Endothelial cell (in vitro differentiated cells): Measurements from ENCODE around the gene IFIT2. TPM values are rescaled to one million over a fixed set of nuclear protein-coding genes. Genes with fewer than 3 reads are reported as not detected.

Experiments used
- DNase-seq: peaks from one replicate; pipeline ENCODE4 v3.0.0; 2021; ENCODE audit warnings: low spot score
- H3K27ac Mint-ChIP-seq: one replicate; pipeline ENCODE4 v1.8.0; 2021; ENCODE audit warnings: mixed read lengths, inconsistent platforms; ENCODE audit not compliant: unreplicated experiment
- H3K27me3 Mint-ChIP-seq: one replicate; pipeline ENCODE4 v1.8.0; 2021; ENCODE audit warnings: mild to moderate bottlenecking, moderate library complexity, mixed read lengths, inconsistent platforms; ENCODE audit not compliant: unreplicated experiment
- H3K36me3 Mint-ChIP-seq: one replicate; pipeline ENCODE4 v1.8.0; 2021; ENCODE audit warnings: mild to moderate bottlenecking, low read depth, mixed read lengths, inconsistent platforms; ENCODE audit not compliant: unreplicated experiment
- H3K4me1 Mint-ChIP-seq: one replicate; pipeline ENCODE4 v1.8.0; 2021; ENCODE audit warnings: mild to moderate bottlenecking, mixed read lengths, inconsistent platforms; ENCODE audit not compliant: unreplicated experiment
- H3K4me3 Mint-ChIP-seq: one replicate; pipeline ENCODE4 v1.8.0; 2021; ENCODE audit warnings: mild to moderate bottlenecking, mixed read lengths, inconsistent platforms; ENCODE audit not compliant: unreplicated experiment
- H3K9me3 Mint-ChIP-seq: one replicate; pipeline ENCODE4 v1.8.0; 2021; ENCODE audit warnings: mixed read lengths, inconsistent platforms; ENCODE audit not compliant: unreplicated experiment
- total RNA-seq: library from RNA; stranded (reverse); fragmentation: NEBNext Ultra II Directional; extraction: Animal tissue kit (Norgen Biotek cat#: 25700); gene quantifications from one replicate; pipeline ENCODE4 v1.2.1, GENCODE V29; 2021; ENCODE audit not compliant: unreplicated experiment
- TF ChIP-seq, protein P1 (sequence below): fragments of 200-600 bp; sonication (generic); IDR thresholded peaks from one replicate; pipeline ENCODE4 v1.5.0; 2021; ENCODE audit warnings: antibody characterized with exemption; ENCODE audit not compliant: unreplicated experiment

Gene IFIT2
- total RNA-seq, 1 donor from 2014 or later: 0.80 TPM

- Mint-ChIP-seq H3K9me3 (no peaks in the 10 kb centered on the region), H3K27ac (no peak overlapping the region), H3K36me3 (no peaks in the 10 kb centered on the region), H3K27me3 (peaks cover 5% of the 10 kb centered on the region), H3K4me1 (peaks cover 25% of the 10 kb centered on the region), H3K4me3 (no peak overlapping the region)
- no peak for DNase-seq
- TF ChIP-seq, protein P1, sequence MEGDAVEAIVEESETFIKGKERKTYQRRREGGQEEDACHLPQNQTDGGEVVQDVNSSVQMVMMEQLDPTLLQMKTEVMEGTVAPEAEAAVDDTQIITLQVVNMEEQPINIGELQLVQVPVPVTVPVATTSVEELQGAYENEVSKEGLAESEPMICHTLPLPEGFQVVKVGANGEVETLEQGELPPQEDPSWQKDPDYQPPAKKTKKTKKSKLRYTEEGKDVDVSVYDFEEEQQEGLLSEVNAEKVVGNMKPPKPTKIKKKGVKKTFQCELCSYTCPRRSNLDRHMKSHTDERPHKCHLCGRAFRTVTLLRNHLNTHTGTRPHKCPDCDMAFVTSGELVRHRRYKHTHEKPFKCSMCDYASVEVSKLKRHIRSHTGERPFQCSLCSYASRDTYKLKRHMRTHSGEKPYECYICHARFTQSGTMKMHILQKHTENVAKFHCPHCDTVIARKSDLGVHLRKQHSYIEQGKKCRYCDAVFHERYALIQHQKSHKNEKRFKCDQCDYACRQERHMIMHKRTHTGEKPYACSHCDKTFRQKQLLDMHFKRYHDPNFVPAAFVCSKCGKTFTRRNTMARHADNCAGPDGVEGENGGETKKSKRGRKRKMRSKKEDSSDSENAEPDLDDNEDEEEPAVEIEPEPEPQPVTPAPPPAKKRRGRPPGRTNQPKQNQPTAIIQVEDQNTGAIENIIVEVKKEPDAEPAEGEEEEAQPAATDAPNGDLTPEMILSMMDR: no peak
Observed at GRCh38 chr10:89302625-89303024, 779 bp downstream of the IFIT2 start.

- H3K9me3 Mint-ChIP-seq: no peaks in the 10 kb centered on the region
- H3K36me3 Mint-ChIP-seq: no peaks in the 10 kb centered on the region
- no peak for DNase-seq
- H3K27me3 Mint-ChIP-seq: peaks cover 4% of the 10 kb centered on the region
- no peak overlapping the region for H3K4me3 Mint-ChIP-seq
- peaks cover 25% of the 10 kb centered on the region for H3K4me1 Mint-ChIP-seq
- no peak overlapping the region for H3K27ac Mint-ChIP-seq
- TF ChIP-seq, protein P1: no peak
Observed at GRCh38 chr10:89303161-89303560, 1.3 kb downstream of the IFIT2 start.

DNA sequence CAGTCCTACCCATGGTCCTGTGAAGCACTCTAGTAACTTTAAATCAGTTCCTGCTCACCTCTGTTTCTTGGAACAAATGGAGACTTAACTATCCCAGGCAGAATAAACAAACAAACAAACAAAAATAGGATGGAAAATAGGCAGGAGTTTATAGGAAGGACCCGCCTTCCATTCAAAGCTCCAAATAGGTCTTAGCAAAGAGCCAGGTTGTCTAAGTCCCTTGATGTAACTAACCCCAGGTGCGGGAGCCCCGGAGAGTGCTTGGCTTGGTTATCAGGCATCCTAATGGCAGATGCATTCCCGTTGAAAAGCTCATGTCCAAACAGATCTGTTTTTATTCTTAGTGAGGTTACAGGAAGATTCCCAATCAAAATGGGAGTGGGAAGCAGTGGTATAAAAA is 2.2 kb downstream of the IFIT2 start:
- H3K4me3 Mint-ChIP-seq: no peak overlapping the region
- H3K27me3 Mint-ChIP-seq: peaks cover 1% of the 10 kb centered on the region
- H3K4me1 Mint-ChIP-seq: peaks cover 22% of the 10 kb centered on the region
- H3K9me3 Mint-ChIP-seq: no peaks in the 10 kb centered on the region
- no peaks in the 10 kb centered on the region for H3K36me3 Mint-ChIP-seq
- DNase-seq: no peak
- H3K27ac Mint-ChIP-seq: peak overlapping the region; percentile 21
- TF ChIP-seq, protein P1: no peak

DNA sequence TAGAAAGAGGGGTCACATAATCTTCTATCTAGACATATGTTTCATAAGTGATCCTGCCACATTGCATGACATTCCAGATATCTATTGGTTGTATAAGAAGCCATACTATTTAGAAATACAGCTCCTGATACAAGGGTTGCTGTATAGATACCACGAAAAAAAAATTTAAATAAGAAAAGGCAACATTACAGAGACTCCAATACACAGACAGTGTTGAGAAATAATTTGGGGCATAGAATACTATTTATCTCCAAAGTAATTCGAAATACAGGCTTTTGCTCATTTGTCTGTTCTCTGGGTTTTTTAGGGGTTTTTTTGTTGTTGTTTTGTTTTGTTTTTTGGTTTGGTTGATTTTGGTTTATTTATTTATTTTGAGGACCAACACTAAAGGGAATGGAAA is 2.6 kb downstream of the IFIT2 start:
- Mint-ChIP-seq H3K4me1 (peaks cover 22% of the 10 kb centered on the region), H3K27me3 (peaks cover 1% of the 10 kb centered on the region), H3K27ac (no peak overlapping the region), H3K9me3 (no peaks in the 10 kb centered on the region), H3K36me3 (no peaks in the 10 kb centered on the region), H3K4me3 (no peak overlapping the region)
- DNase-seq: no peak
- TF ChIP-seq, protein P1: no peak

- Mint-ChIP-seq H3K4me3 (no peak overlapping the region), H3K27ac (no peak overlapping the region), H3K4me1 (peaks cover 22% of the 10 kb centered on the region), H3K9me3 (no peaks in the 10 kb centered on the region), H3K27me3 (peaks cover 1% of the 10 kb centered on the region), H3K36me3 (no peaks in the 10 kb centered on the region)
- no peak for DNase-seq
- TF ChIP-seq, protein P1: no peak
Observed at GRCh38 chr10:89304925-89305324, 3.1 kb downstream of the IFIT2 start.
